SK-N-MC (cell line): ENCODE data around the gene INPP4B.

Experiments used
- EZH2 ChIP-seq: fragments of 200-600 bp; sonication (generic); IDR thresholded peaks from one replicate; pipeline ENCODE4 v1.6.1; 2017; ENCODE audit warnings: antibody characterized with exemption
- FOXP2 ChIP-seq: optimal IDR thresholded peaks from 2 replicates; pipeline ENCODE3; 2011; ENCODE audit warnings: mild to moderate bottlenecking, moderate library complexity; ENCODE audit not compliant: insufficient read depth; ENCODE audit errors: extremely low read length, control extremely low read depth
- POLR2AphosphoS5 ChIP-seq: IDR thresholded peaks from 2 replicates; pipeline ENCODE4 v1.6.1; 2012; ENCODE audit warnings: mild to moderate bottlenecking, low read depth, low read length, borderline replicate concordance

- TF ChIP-seq POLR2AphosphoS5 = no peak
- TF ChIP-seq EZH2 = no peak
- TF ChIP-seq FOXP2 = no peak
Observed at GRCh38 chr4:142840516-142841123, 5.5 kb downstream of the INPP4B start.
